ENCODE data around the gene SLC2A13.
"Not testable (repeated sequence)": the region's sequence is repeated elsewhere in the genome, so short reads cannot be mapped to it uniquely, and the experiment has no call there.

The SLC2A13 gene

DNA sequence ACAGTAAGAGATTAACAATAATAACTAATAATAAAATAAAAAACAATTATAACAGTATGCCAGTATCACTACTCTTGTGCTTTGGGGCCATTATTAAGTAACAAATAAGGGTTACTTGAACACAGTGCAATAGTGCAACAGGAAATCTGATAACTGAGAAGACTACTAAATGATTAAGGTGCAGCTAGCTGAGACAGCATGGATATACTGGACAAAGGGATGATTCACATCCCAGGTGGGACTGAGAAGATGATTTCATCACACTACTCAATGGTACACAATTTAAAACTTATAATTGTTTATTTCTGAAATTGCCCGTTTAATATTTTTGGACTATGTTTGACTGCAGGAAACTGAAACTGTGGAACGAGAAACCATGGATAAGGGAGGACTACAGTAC, 317.6 kb downstream of the SLC2A13 start:
- in situ Hi-C loops (cut with MboI; ENCODE audit: low pct_unique_long_range_greater_than_20kb, low sequenced_read_pairs, unreplicated experiment), result no loop called here
- TF ChIP-seq, protein P1, sequence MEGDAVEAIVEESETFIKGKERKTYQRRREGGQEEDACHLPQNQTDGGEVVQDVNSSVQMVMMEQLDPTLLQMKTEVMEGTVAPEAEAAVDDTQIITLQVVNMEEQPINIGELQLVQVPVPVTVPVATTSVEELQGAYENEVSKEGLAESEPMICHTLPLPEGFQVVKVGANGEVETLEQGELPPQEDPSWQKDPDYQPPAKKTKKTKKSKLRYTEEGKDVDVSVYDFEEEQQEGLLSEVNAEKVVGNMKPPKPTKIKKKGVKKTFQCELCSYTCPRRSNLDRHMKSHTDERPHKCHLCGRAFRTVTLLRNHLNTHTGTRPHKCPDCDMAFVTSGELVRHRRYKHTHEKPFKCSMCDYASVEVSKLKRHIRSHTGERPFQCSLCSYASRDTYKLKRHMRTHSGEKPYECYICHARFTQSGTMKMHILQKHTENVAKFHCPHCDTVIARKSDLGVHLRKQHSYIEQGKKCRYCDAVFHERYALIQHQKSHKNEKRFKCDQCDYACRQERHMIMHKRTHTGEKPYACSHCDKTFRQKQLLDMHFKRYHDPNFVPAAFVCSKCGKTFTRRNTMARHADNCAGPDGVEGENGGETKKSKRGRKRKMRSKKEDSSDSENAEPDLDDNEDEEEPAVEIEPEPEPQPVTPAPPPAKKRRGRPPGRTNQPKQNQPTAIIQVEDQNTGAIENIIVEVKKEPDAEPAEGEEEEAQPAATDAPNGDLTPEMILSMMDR (IDR thresholded peaks at IDR 0.05; ENCODE audit: extremely low read depth, insufficient read depth, missing control alignments), result no peak
- DNase-seq (ENCODE audit: low spot score), result no peak

DNA sequence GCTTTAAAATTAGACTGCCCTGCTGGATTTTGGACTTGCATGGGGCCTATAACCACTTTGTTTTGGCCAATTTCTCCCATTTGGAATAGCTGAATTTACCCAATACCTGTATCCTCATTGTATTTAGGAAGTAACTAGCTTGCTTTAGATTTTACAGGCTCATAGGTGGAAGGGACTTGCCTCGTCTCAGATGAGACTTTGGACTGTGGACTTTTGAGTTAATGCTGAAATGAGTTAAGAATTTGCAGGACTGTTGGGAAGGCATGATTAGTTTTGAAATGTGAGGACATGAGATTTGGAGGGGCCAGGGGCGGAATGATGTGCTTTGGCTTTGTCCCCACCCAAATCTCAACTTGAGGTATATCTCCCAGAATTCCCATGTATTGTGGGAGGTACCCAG, 320.1 kb downstream of the SLC2A13 start:
- in situ Hi-C loops (cut with MboI; ENCODE audit: low pct_unique_long_range_greater_than_20kb, low sequenced_read_pairs, unreplicated experiment); DNase-seq (ENCODE audit: low spot score): not testable (repeated sequence)

- TF ChIP-seq, protein P1 (IDR thresholded peaks at IDR 0.05; ENCODE audit: extremely low read depth, insufficient read depth, missing control alignments), result no peak
These were observed 323.8 kb downstream of the SLC2A13 start for GRCh38 chr12:39782026-39782545.

GRCh38 chr12:39780913-39781446, 324.9 kb downstream of the SLC2A13 start:
- in situ Hi-C loops (cut with MboI; ENCODE audit: low pct_unique_long_range_greater_than_20kb, low sequenced_read_pairs, unreplicated experiment), result no loop called here
- TF ChIP-seq, protein P1 (IDR thresholded peaks at IDR 0.05; ENCODE audit: extremely low read depth, insufficient read depth, missing control alignments), result no peak
- no peak for DNase-seq (ENCODE audit: low spot score)

More at GRCh38 chr12:39782026-39782545, 323.8 kb downstream of the SLC2A13 start:
- DNase-seq (ENCODE audit: low spot score), result no peak
- in situ Hi-C loops (cut with MboI; ENCODE audit: low pct_unique_long_range_greater_than_20kb, low sequenced_read_pairs, unreplicated experiment), result no loop called here

DNA sequence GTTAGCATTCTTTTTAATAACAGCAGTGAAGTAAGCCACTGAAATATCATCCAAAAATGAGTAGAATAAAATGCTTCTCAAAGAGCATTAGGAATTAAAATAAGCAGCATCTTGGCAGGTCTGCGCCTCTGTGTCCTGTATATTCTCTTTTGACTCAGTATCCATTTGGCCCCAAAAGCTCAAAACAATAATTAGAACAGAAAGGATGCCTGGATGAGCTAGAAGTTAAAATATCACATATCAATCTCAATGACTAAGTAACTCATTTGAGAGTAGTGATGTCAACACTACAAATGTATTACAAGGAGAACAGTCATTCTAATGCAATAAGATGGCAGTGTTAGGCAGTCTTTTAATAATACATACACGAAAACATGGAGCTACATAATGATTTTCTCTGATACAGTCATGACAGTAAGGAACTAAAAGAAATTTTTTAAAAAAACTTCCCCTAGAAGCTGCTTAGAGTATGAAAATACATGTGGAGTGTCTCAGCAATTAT, 325.4 kb downstream of the SLC2A13 start:
- in situ Hi-C loops (cut with MboI; ENCODE audit: low pct_unique_long_range_greater_than_20kb, low sequenced_read_pairs, unreplicated experiment), result no loop called here
- TF ChIP-seq, protein P1 (IDR thresholded peaks at IDR 0.05; ENCODE audit: extremely low read depth, insufficient read depth, missing control alignments), result no peak
- DNase-seq (ENCODE audit: low spot score), result no peak

GRCh38 chr12:39779768-39780340, 326.0 kb downstream of the SLC2A13 start:
- in situ Hi-C loops (cut with MboI; ENCODE audit: low pct_unique_long_range_greater_than_20kb, low sequenced_read_pairs, unreplicated experiment), result no loop called here
- no peak for DNase-seq (ENCODE audit: low spot score)

GRCh38 chr12:39777465-39777864, 328.4 kb downstream of the SLC2A13 start:
- no peak for DNase-seq (ENCODE audit: low spot score)
- in situ Hi-C loops (cut with MboI; ENCODE audit: low pct_unique_long_range_greater_than_20kb, low sequenced_read_pairs, unreplicated experiment), result no loop called here
- TF ChIP-seq, protein P1 (IDR thresholded peaks at IDR 0.05; ENCODE audit: extremely low read depth, insufficient read depth, missing control alignments), result no peak

More at GRCh38 chr12:39779768-39780340, 326.0 kb downstream of the SLC2A13 start:
- TF ChIP-seq, protein P1 (IDR thresholded peaks at IDR 0.05; ENCODE audit: extremely low read depth, insufficient read depth, missing control alignments), result no peak
